HepG2 (cell line): Measurements from ENCODE around the gene HTR3C. TPM values are rescaled to one million over a fixed set of nuclear protein-coding genes. Genes with fewer than 3 reads are reported as not detected.

Experiments
- ATAC-seq: fragments of 200-7000 bp; cut with Tn5 transposase; 3 replicates; pipeline ENCODE4 v1.9.1; 2020; ENCODE audit warnings: mild to moderate bottlenecking, moderate library complexity
- BruUV-seq: library from RNA; stranded (reverse); fragments of 400-500 nt; replicated peaks from 2 replicates; lab custom pipeline; 2021; lab: Mats Ljungman, UMichigan
- CTCF ChIA-PET: fragments of 300-600 bp; formaldehyde crosslinking; extraction: SDS; loops from one replicate; lab custom pipeline; 2021; ENCODE audit warnings: low total read pairs, inconsistent platforms, low intra/inter-chr PET ratio; lab: Yijun Ruan, JAX
- POLR2A ChIA-PET: fragments of 350-600 bp; sonication (Branson Sonifier 250); formaldehyde crosslinking; loops from one replicate; lab custom pipeline; 2020; ENCODE audit warnings: antibody characterized with exemption, inconsistent platforms; lab: Yijun Ruan, JAX
- DNase-seq: peaks from one replicate; pipeline ENCODE4 v3.0.0-alpha.2; 2015; ENCODE audit warnings: low spot score
- FAIRE-seq: peaks from 3 replicates; lab custom pipeline; 2011; peaks lifted over from hg19 to GRCh38; lab: Jason Lieb, UNC
- H2AFZ ChIP-seq: one replicate; pipeline ENCODE4 v1.6.1; 2011; ENCODE audit warnings: low read length, inconsistent platforms
- H3K27ac ChIP-seq: fragments of 300-600 bp; 3 replicates; pipeline ENCODE4 v1.8.0; 2011; ENCODE audit warnings: mixed run types, mild to moderate bottlenecking, mixed read lengths, low read length, inconsistent platforms; ENCODE audit not compliant: insufficient read depth; ENCODE audit errors: extremely low read length
- H3K27me3 ChIP-seq, 2 experiments: fragments of 200-600 bp in 1 of 2; 2 replicates in 1 of 2; 3 replicates in 1 of 2; pipeline versions ENCODE4 v1.6.0 to v1.8.0; 2011; ENCODE audit warnings: low read length in 2 of 2, mild to moderate bottlenecking in 2 of 2, moderate library complexity in 2 of 2, inconsistent platforms in 1 of 2; ENCODE audit not compliant: insufficient read depth in 2 of 2, control insufficient read depth in 1 of 2
- H3K36me3 ChIP-seq, 2 experiments: fragments of 200-600 bp in 1 of 2; replicated peaks in 1 of 2; 2 replicates in 1 of 2; 3 replicates in 1 of 2; pipeline versions ENCODE4 v1.5.1 to v1.8.0; 2011; ENCODE audit warnings: low read length in 2 of 2, inconsistent platforms in 1 of 2; ENCODE audit not compliant: insufficient read depth in 2 of 2, control insufficient read depth in 1 of 2
- H3K4me1 ChIP-seq: 2 replicates; pipeline ENCODE4 v1.5.1; 2012; ENCODE audit warnings: low read length, inconsistent platforms; ENCODE audit not compliant: insufficient read depth
- H3K4me2 ChIP-seq: 2 replicates; pipeline ENCODE4 v1.6.0; 2011; ENCODE audit warnings: low read depth, low read length, inconsistent platforms
- H3K4me3 ChIP-seq, 3 experiments: fragments of 200-600 bp in 1 of 3; sonication (generic), shearing (Covaris generic) in 1 of 3; replicated peaks in 1 of 3; 2 replicates each; pipeline ENCODE4 v1.5.1; 2011 to 2016; ENCODE audit warnings: low read length in 3 of 3, inconsistent platforms in 2 of 3, low read depth in 2 of 3, mild to moderate bottlenecking in 2 of 3, control low read depth in 1 of 3, mixed read lengths in 1 of 3; ENCODE audit not compliant: insufficient read depth in 1 of 3
- H3K79me2 ChIP-seq: one replicate; pipeline ENCODE4 v1.6.1; 2011; ENCODE audit warnings: low read length, inconsistent platforms; ENCODE audit not compliant: insufficient read depth
- H3K9ac ChIP-seq: 2 replicates; pipeline ENCODE4 v1.6.0; 2011; ENCODE audit warnings: mild to moderate bottlenecking, low read depth, low read length, inconsistent platforms; ENCODE audit not compliant: insufficient read depth
- H3K9me3 ChIP-seq: 2 replicates; pipeline ENCODE4 v1.5.1; 2012; ENCODE audit warnings: mild to moderate bottlenecking, low read length
- H4K20me1 ChIP-seq: 2 replicates; pipeline ENCODE4 v1.6.0; 2011; ENCODE audit warnings: inconsistent platforms, mild to moderate bottlenecking, low read length, moderate library complexity; ENCODE audit not compliant: insufficient read depth
- MEIS2 ChIP-seq: sonication (generic); formaldehyde crosslinking; IDR thresholded peaks from 2 replicates; pipeline ENCODE4 v1.9.0; 2021; ENCODE audit warnings: mild to moderate bottlenecking, missing genetic modification reagents
- MXD4 ChIP-seq: IDR thresholded peaks from 2 replicates; pipeline ENCODE4 v1.6.1; 2016; ENCODE audit warnings: mild to moderate bottlenecking, missing biosample characterization, missing genetic modification reagents
- NFKBIZ ChIP-seq: IDR thresholded peaks from 2 replicates; pipeline ENCODE4 v1.6.1; 2018; ENCODE audit warnings: missing genetic modification reagents, missing compliant biosample characterization
- RBM22 ChIP-seq: fragments of 200-400 bp; formaldehyde crosslinking; optimal IDR thresholded peaks from 2 replicates; pipeline ENCODE3; 2017; ENCODE audit warnings: mild to moderate bottlenecking, low read length, moderate library complexity
- ZNF17 ChIP-seq: sonication (generic); formaldehyde crosslinking; IDR thresholded peaks from 2 replicates; pipeline ENCODE4 v1.5.0; 2020; ENCODE audit warnings: mild to moderate bottlenecking, missing genetic modification reagents
- ZNF180 ChIP-seq: sonication (generic); formaldehyde crosslinking; IDR thresholded peaks from 2 replicates; pipeline ENCODE4 v1.4.0; 2020; ENCODE audit warnings: low read depth, missing genetic modification reagents, borderline replicate concordance
- WGBS: methylation state at CpG from one replicate; pipeline ENCODE4 v1.1.6; 2017; ENCODE audit warnings: low lambda C conversion rate; 5-methylcytosine and 5-hydroxymethylcytosine counted together
- in situ Hi-C: cut with HindIII; loops from 2 replicates; pipeline ENCODE4 v1.10.0; 2017; ENCODE audit warnings: low pct_unique_long_range_greater_than_20kb; ENCODE audit not compliant: extremely low pct_ligation_motif_present
- intact Hi-C: fragments of 100-400 bp; cut with micrococcal nuclease; formaldehyde crosslinking; loops from one replicate; pipeline ENCODE4 v1.10.0; 2022; ENCODE audit not compliant: unreplicated experiment
- polyA plus RNA-seq, 8 experiments: library from polyadenylated mRNA; depleted of rRNA in 3 of 8; stranded (reverse) in 7 of 8; unstranded in 1 of 8; fragments of >200 nt; fragmentation: Illumina TruSeq in 4 of 8; extraction: Trizol in 4 of 8; gene quantifications; 2 replicates each; pipeline versions ENCODE4 v1.2.1 to v1.2.3, GENCODE V29; 2011 to 2016; ENCODE audit warnings: low read depth in 4 of 8, missing spikeins in 1 of 8, mixed read lengths in 1 of 8; ENCODE audit not compliant: insufficient read depth in 1 of 8
- total RNA-seq, 5 experiments: library from RNA; depleted of rRNA; stranded (reverse); fragments of >200 nt; fragmentation: Illumina TruSeq; extraction: Trizol; gene quantifications; 2 replicates each; pipeline ENCODE4 v1.2.3, GENCODE V29; 2016; ENCODE audit warnings: low read depth in 1 of 5
- TF ChIP-seq, protein P1 (sequence below): sonication (generic); formaldehyde crosslinking; IDR thresholded peaks from 2 replicates; pipeline ENCODE4 v1.8.1; 2022; ENCODE audit warnings: mild to moderate bottlenecking, missing genetic modification reagents
- TF ChIP-seq, protein P2 (sequence below), 2 experiments: fragments of 450-650 bp in 1 of 2; sonication (generic) in 1 of 2; formaldehyde crosslinking; IDR thresholded peaks; 2 replicates each; pipeline versions ENCODE4 v1.5.0 to v1.8.0; 2020 to 2022; ENCODE audit warnings: mild to moderate bottlenecking in 1 of 2, missing genetic modification reagents in 1 of 2
- TF ChIP-seq, protein P3 (sequence below): sonication (generic); formaldehyde crosslinking; IDR thresholded peaks from 2 replicates; pipeline ENCODE4 v1.4.0; 2020; ENCODE audit warnings: missing genetic modification reagents

HTR3C gene
- total and polyA plus RNA-seq, 2 of the 13 experiments (the other 11 are each of a cell fraction or from before 2014, with no cell fraction given) = not detected

DNA sequence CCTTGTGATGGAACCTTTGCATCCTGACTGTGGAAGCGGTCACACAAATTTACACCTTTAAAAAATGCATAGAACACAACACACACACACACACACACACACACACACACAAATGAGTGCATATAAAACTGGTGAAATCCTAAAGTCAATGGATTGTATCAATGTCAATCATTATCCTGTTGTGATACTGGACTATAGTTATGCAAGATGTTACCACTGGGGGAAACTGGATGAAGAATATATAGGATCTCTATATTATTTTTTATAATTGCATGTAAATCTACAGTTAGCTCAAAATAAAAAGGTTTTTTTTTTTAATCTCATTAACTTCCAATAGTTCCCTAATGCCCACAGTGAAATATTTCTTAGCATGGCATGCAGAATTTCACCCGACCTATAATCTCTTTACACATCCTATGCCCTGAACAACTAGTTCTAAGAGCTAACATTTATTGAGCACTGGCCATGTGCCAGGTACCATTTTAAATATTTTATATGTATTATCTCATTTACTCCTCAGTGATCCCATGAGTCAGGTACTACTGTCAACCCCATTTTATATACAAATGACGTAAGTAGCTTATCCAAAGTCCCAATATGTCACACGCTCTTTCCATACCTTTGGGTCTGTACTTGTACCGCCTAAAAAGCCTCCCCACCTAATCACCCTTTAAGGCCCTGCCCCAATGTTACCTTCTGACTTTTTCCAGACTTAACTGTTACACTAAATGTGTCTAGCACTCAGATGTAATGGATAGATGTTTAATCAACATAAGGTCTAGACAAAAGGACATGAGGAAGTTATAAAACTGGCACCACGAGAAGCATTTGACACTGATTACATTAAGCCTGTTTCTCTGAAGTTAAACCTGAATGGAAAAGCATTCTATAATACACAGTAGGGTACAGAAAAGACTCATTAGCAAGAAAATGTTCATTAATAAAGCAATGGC lies 40.6 kb upstream of the HTR3C start:
- Histone ChIP-seq H3K79me2 (no peaks in the 10 kb centered on the region), H3K9ac (no peak overlapping the region), H3K9me3 (no peaks in the 10 kb centered on the region), H3K27ac (no peak overlapping the region), H3K4me1 (peaks cover 26% of the 10 kb centered on the region), H2AFZ (no peak overlapping the region), H3K4me2 (no peak overlapping the region), H3K36me3 (peaks cover 0 to 6% of the 10 kb centered on the region in 2 experiments; a peak in 2 of 5 replicates), H4K20me1 (no peaks in the 10 kb centered on the region), H3K4me3 (no peak overlapping the region), H3K27me3 (no peaks in the 10 kb centered on the region)
- in situ Hi-C loops = no loop called here
- DNase-seq = no peak
- intact Hi-C loops = loop anchor here (10.0 kb wide), 1 partner anchor 233 kb away; the partner anchor contains the start of genes ALG3 and EEF1AKMT4
- ChIA-PET POLR2A (no interaction called here), CTCF (no interaction called here)
- no peak for FAIRE-seq
- no peak for ATAC-seq
- no TSS peak for BruUV-seq
- TF ChIP-seq MXD4 (CRISPR knock-in tag) (no peak), ZNF17 (CRISPR knock-in tag) (no peak), ZNF180 (no peak), MEIS2 (CRISPR knock-in tag) (no peak), RBM22 (no peak), NFKBIZ (CRISPR knock-in tag) (no peak)
- TF ChIP-seq, protein P1, sequence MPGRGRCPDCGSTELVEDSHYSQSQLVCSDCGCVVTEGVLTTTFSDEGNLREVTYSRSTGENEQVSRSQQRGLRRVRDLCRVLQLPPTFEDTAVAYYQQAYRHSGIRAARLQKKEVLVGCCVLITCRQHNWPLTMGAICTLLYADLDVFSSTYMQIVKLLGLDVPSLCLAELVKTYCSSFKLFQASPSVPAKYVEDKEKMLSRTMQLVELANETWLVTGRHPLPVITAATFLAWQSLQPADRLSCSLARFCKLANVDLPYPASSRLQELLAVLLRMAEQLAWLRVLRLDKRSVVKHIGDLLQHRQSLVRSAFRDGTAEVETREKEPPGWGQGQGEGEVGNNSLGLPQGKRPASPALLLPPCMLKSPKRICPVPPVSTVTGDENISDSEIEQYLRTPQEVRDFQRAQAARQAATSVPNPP = no peak
- TF ChIP-seq, protein P2, sequence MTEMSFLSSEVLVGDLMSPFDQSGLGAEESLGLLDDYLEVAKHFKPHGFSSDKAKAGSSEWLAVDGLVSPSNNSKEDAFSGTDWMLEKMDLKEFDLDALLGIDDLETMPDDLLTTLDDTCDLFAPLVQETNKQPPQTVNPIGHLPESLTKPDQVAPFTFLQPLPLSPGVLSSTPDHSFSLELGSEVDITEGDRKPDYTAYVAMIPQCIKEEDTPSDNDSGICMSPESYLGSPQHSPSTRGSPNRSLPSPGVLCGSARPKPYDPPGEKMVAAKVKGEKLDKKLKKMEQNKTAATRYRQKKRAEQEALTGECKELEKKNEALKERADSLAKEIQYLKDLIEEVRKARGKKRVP (CRISPR knock-in tag; IDR thresholded peaks at IDR 0.05) = no peak
- TF ChIP-seq, protein P3, sequence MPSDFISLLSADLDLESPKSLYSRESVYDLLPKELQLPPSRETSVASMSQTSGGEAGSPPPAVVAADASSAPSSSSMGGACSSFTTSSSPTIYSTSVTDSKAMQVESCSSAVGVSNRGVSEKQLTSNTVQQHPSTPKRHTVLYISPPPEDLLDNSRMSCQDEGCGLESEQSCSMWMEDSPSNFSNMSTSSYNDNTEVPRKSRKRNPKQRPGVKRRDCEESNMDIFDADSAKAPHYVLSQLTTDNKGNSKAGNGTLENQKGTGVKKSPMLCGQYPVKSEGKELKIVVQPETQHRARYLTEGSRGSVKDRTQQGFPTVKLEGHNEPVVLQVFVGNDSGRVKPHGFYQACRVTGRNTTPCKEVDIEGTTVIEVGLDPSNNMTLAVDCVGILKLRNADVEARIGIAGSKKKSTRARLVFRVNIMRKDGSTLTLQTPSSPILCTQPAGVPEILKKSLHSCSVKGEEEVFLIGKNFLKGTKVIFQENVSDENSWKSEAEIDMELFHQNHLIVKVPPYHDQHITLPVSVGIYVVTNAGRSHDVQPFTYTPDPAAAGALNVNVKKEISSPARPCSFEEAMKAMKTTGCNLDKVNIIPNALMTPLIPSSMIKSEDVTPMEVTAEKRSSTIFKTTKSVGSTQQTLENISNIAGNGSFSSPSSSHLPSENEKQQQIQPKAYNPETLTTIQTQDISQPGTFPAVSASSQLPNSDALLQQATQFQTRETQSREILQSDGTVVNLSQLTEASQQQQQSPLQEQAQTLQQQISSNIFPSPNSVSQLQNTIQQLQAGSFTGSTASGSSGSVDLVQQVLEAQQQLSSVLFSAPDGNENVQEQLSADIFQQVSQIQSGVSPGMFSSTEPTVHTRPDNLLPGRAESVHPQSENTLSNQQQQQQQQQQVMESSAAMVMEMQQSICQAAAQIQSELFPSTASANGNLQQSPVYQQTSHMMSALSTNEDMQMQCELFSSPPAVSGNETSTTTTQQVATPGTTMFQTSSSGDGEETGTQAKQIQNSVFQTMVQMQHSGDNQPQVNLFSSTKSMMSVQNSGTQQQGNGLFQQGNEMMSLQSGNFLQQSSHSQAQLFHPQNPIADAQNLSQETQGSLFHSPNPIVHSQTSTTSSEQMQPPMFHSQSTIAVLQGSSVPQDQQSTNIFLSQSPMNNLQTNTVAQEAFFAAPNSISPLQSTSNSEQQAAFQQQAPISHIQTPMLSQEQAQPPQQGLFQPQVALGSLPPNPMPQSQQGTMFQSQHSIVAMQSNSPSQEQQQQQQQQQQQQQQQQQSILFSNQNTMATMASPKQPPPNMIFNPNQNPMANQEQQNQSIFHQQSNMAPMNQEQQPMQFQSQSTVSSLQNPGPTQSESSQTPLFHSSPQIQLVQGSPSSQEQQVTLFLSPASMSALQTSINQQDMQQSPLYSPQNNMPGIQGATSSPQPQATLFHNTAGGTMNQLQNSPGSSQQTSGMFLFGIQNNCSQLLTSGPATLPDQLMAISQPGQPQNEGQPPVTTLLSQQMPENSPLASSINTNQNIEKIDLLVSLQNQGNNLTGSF (CRISPR knock-in tag) = no peak
- 90% methylated on average over 6 of the region's 6 CpGs for WGBS
